ENCODE data around the gene HMGXB3. TPM values are rescaled to one million over a fixed set of nuclear protein-coding genes. Genes with fewer than 3 reads are reported as not detected.
A peak's percentile ranks its signal among the peaks of the same experiment; 100 is the strongest.

Gene HMGXB3, protein sequence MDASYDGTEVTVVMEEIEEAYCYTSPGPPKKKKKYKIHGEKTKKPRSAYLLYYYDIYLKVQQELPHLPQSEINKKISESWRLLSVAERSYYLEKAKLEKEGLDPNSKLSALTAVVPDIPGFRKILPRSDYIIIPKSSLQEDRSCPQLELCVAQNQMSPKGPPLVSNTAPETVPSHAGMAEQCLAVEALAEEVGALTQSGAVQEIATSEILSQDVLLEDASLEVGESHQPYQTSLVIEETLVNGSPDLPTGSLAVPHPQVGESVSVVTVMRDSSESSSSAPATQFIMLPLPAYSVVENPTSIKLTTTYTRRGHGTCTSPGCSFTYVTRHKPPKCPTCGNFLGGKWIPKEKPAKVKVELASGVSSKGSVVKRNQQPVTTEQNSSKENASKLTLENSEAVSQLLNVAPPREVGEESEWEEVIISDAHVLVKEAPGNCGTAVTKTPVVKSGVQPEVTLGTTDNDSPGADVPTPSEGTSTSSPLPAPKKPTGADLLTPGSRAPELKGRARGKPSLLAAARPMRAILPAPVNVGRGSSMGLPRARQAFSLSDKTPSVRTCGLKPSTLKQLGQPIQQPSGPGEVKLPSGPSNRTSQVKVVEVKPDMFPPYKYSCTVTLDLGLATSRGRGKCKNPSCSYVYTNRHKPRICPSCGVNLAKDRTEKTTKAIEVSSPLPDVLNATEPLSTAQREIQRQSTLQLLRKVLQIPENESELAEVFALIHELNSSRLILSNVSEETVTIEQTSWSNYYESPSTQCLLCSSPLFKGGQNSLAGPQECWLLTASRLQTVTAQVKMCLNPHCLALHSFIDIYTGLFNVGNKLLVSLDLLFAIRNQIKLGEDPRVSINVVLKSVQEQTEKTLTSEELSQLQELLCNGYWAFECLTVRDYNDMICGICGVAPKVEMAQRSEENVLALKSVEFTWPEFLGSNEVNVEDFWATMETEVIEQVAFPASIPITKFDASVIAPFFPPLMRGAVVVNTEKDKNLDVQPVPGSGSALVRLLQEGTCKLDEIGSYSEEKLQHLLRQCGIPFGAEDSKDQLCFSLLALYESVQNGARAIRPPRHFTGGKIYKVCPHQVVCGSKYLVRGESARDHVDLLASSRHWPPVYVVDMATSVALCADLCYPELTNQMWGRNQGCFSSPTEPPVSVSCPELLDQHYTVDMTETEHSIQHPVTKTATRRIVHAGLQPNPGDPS (N-terminal part only)
- total RNA-seq (10 to 100 TPM; 27.5 to 37.1 TPM), polyA plus RNA-seq (ENCODE audit: insufficient read length in 6 of 6) (10 to 100 TPM; 38.8 to 53.3 (median 45.0) TPM)
- long read RNA-seq, donor 1, full-length matches to known transcripts: 5 of 15 reads
- long read RNA-seq, donor 1, partial matches to known transcripts: 10 of 15 reads
- long read RNA-seq, donor 1, other reads (novel, unspliced or antisense): 0 of 15 reads
- long read RNA-seq, donor 2, partial matches to known transcripts: 20 of 20 reads
- long read RNA-seq, donor 2, other reads (novel, unspliced or antisense): 0 of 20 reads
- long read RNA-seq, donor 3, full-length matches to known transcripts: 2 of 2 reads
- long read RNA-seq, donor 3, partial matches to known transcripts: 0 of 2 reads
- long read RNA-seq, donor 3, other reads (novel, unspliced or antisense): 0 of 2 reads
- long read RNA-seq, donor 4, partial matches to known transcripts: 13 of 14 reads
- long read RNA-seq, donor 4, other reads (novel, unspliced or antisense): 1 of 14 reads
- long read RNA-seq, donor 5, partial matches to known transcripts: 38 of 38 reads
- long read RNA-seq, donor 5, other reads (novel, unspliced or antisense): 0 of 38 reads
- long read RNA-seq, donor 6, full-length matches to known transcripts: 1 of 1 reads
- long read RNA-seq, donor 6, partial matches to known transcripts: 0 of 1 reads
- long read RNA-seq, donor 6, other reads (novel, unspliced or antisense): 0 of 1 reads
- long read RNA-seq, donor 7: 0 reads
- long read RNA-seq, donor 8, full-length matches to known transcripts: 1 of 7 reads
- long read RNA-seq, donor 8, partial matches to known transcripts: 6 of 7 reads
- long read RNA-seq, donor 8, other reads (novel, unspliced or antisense): 0 of 7 reads
- long read RNA-seq, donor 9: 0 reads
- long read RNA-seq, donor 10, partial matches to known transcripts: 7 of 8 reads
- long read RNA-seq, donor 10, other reads (novel, unspliced or antisense): 1 of 8 reads
- long read RNA-seq, donor 11, full-length matches to known transcripts: 1 of 1 reads
- long read RNA-seq, donor 11, partial matches to known transcripts: 0 of 1 reads
- long read RNA-seq, donor 11, other reads (novel, unspliced or antisense): 0 of 1 reads
- long read RNA-seq, donor 12, full-length matches to known transcripts: 1 of 1 reads
- long read RNA-seq, donor 12, partial matches to known transcripts: 0 of 1 reads
- long read RNA-seq, donor 12, other reads (novel, unspliced or antisense): 0 of 1 reads

DNA sequence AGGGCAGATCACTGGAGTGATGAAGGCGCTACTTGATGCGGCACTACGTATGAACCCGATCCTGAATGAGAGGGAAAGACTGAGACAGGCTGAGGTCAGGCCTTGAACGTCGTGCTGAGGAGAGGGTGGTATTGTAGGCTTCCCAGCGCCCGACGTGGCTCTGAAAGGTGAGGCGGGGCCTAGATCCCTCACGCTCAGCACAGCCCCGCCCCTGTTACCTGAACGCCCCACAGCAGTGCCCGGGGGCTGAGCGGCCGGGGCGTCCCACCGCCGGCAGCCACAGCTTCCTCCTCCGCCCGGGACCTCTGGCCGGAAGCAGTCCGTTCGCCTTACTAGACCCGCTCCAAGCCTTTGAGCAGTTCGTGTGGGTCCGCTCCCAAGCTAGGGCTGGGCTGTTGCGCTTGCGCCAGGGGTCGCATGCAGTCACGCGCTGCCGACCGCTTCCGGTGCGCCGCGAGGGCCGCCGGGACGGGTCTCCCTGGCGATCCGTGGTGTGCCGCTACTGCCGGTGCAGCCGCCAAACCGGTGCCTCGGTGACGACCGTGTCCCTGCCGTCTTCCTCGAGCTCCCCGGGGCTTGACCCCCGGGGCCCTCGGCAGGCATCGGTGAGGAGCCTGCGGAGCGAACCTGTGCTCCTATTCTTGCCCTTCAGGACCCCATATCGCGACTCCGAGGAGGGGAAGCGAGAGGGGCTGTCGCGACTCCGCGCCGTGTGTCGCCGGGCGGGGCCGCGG is at the start of gene HMGXB3, which contains the start of gene TIGD6:
Gene HMGXB3, plus strand, starts transcription at position 484 of the 734 bp plus-strand sequence. CDS start 4,114 bp downstream, outside the sequence.
Gene TIGD6, minus strand, starts transcription at position 399 of the 734 bp plus-strand sequence. CDS start 4,306 bp downstream, outside the sequence.
- Histone ChIP-seq H3K9me3 (no peaks in the 10 kb centered on the region), H3K36me3 (peaks cover 0 to 28% of the 10 kb centered on the region in 2 donors), H3K27me3 (no peaks in the 10 kb centered on the region), H3K4me1 (peaks cover 13 to 39% of the 10 kb centered on the region in 2 donors), H3K27ac (peak within 1 kb of the TSS; percentile 92 to 96), H3K4me3 (peak within 1 kb of the TSS; percentile 90 to 94)
- ATAC-seq (peak; percentile 92), DNase-seq (peak; percentile 91 to 97 (median 94))
- intact Hi-C loops (cut with DNase I): no loop called here
- TF ChIP-seq, protein P1, sequence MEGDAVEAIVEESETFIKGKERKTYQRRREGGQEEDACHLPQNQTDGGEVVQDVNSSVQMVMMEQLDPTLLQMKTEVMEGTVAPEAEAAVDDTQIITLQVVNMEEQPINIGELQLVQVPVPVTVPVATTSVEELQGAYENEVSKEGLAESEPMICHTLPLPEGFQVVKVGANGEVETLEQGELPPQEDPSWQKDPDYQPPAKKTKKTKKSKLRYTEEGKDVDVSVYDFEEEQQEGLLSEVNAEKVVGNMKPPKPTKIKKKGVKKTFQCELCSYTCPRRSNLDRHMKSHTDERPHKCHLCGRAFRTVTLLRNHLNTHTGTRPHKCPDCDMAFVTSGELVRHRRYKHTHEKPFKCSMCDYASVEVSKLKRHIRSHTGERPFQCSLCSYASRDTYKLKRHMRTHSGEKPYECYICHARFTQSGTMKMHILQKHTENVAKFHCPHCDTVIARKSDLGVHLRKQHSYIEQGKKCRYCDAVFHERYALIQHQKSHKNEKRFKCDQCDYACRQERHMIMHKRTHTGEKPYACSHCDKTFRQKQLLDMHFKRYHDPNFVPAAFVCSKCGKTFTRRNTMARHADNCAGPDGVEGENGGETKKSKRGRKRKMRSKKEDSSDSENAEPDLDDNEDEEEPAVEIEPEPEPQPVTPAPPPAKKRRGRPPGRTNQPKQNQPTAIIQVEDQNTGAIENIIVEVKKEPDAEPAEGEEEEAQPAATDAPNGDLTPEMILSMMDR (IDR thresholded peaks at IDR 0.05): no peak

DNA sequence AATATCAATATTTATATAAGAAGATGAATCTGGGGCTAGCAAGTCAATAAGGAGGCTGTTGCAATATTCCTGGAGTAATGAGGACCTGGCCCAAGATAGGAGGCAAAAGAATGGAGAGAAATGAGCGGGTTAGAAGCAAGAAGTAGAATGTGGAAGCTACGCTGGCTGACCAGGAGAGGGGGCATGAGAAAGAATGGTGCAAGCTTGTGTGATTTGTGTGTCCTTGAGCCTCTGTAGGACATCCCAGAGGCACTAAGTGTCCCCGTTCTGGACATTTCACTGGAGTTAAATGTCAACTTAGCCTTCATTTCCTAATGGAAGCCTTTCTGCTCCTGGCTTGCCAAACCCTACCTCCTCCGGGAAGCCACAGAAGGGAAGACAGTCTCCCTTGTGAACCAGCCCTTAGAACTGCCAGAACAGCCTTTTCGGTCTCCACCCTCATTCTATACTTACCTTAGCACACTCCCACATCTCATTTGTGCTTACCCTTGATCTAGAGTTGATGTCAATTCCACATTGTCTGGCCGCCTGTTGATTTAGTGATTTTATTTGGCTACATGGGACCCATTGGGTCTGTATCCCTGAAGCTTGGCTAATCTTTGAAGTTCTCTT is 49.3 kb upstream of the HMGXB3 start:
- intact Hi-C loops (cut with DNase I): no loop called here
- Histone ChIP-seq H3K36me3 (no peaks in the 10 kb centered on the region), H3K27me3 (no peaks in the 10 kb centered on the region), H3K4me1 (no peaks in the 10 kb centered on the region), H3K27ac (no peak overlapping the region), H3K4me3 (no peak overlapping the region), H3K9me3 (no peaks in the 10 kb centered on the region)
- ATAC-seq: no peak
- TF ChIP-seq, protein P1 (IDR thresholded peaks at IDR 0.05): no peak
- DNase-seq: no peak

DNA sequence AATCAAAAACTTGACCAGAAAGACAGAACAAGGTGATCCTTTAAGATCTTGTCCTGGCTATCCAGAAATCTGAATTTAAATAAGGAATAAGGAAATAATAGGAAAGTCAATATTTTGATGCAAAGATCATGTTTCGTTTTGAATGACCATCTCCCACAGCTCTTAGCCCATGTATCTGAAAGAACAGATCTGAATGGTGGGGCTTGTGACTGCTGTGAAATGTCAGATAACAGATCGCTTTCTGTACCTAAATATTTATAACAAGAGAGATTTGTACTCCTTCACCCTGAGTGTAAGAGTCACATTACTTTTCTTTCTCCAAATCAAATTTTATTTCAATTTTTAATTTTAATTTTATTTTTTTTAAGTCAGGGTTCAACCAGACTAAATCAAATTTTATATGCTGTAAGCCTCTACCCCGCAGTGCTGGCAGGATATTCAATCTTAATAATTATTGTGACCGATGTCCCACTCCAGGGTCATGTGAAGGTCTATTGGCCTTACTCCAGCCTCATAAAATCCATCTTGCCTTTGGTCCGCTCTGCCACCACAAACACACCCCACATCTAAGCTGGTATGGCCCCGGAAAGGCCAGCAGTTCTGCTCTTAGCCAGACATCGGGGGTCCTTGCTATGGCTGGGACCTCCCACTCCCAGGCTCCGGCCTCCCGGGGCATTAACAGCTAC is 47.0 kb upstream of the HMGXB3 start:
- DNase-seq (no peak), ATAC-seq (no peak)
- no peak overlapping the region for H3K27ac ChIP-seq
- H3K27me3 ChIP-seq: no peaks in the 10 kb centered on the region
- TF ChIP-seq, protein P1 (IDR thresholded peaks at IDR 0.05): no peak
- H3K36me3 ChIP-seq: no peaks in the 10 kb centered on the region
- no peak overlapping the region for H3K4me3 ChIP-seq
- H3K9me3 ChIP-seq: no peaks in the 10 kb centered on the region
- no peaks in the 10 kb centered on the region for H3K4me1 ChIP-seq
- intact Hi-C loops (cut with DNase I): no loop called here
